Uterus (tissue), 4 donors: Measurements from ENCODE around the gene ARHGAP42. TPM values are rescaled to one million over a fixed set of nuclear protein-coding genes. Genes with fewer than 3 reads are reported as not detected.

ENCODE experiments used
- DNase-seq, 2 donors: peaks; one replicate each; pipeline ENCODE4 v3.0.0-alpha.2; 2019 to 2020
- H3K27ac ChIP-seq, 2 donors: fragments of 200-600 bp; sonication (generic); 1 replicate in 1 of 2; 2 replicates in 1 of 2; pipeline ENCODE4 v1.5.1; 2016 to 2018
- H3K27me3 ChIP-seq, 2 donors: fragments of 200-600 bp; sonication (generic); one replicate each; pipeline ENCODE4 v1.5.1; 2018 to 2019; ENCODE audit warnings: control low read depth in 1 of 2
- H3K36me3 ChIP-seq, 2 donors: fragments of 200-600 bp; sonication (generic); one replicate each; pipeline ENCODE4 v1.5.1; 2019; ENCODE audit warnings: control low read depth in 1 of 2
- H3K4me1 ChIP-seq, 2 donors: fragments of 200-600 bp; sonication (generic); one replicate each; pipeline ENCODE4 v1.5.1; 2018 to 2019; ENCODE audit warnings: control low read depth in 1 of 2
- H3K4me3 ChIP-seq, 2 donors: fragments of 200-600 bp; sonication (generic); 1 replicate in 1 of 2; 2 replicates in 1 of 2; pipeline ENCODE4 v1.5.1; 2018 to 2019; ENCODE audit warnings: mild to moderate bottlenecking in 1 of 2
- H3K9me3 ChIP-seq, 2 donors: fragments of 200-600 bp; sonication (generic); one replicate each; pipeline ENCODE4 v1.5.1; 2019; ENCODE audit warnings: control low read depth in 1 of 2
- CTCF ChIP-seq, 4 experiments: fragments of 200-600 bp in 2 of 4; fragments of 450-650 bp in 2 of 4; sonication (generic) in 2 of 4; IDR thresholded peaks; one replicate each; pipeline ENCODE4 v1.5.1; 2016 to 2019; ENCODE audit warnings: antibody characterized with exemption in 4 of 4, mild to moderate bottlenecking in 2 of 4, moderate library complexity in 1 of 4
- POLR2A ChIP-seq, 2 donors: fragments of 450-650 bp; IDR thresholded peaks; one replicate each; pipeline ENCODE4 v1.6.1; 2016; ENCODE audit warnings: antibody characterized with exemption in 2 of 2, mild to moderate bottlenecking in 1 of 2, moderate library complexity in 1 of 2
- intact Hi-C: fragments of 100-400 bp; cut with DNase I; formaldehyde crosslinking; loops from one replicate; pipeline ENCODE4 v1.15.1; 2023; ENCODE audit warnings: low total_unique reads
- total RNA-seq, 4 donors: library from RNA; depleted of rRNA in 3 of 4; stranded (reverse); fragments of >200 nt in 3 of 4; gene quantifications; one replicate each; pipeline versions ENCODE4 v1.1.0 to v1.2.4, GENCODE V29; 2014 to 2023
- donor health status: DM: yes; HTN: yes; CAD: no.

The ARHGAP42 gene
- total RNA-seq = 10 to 100 TPM; 10.2 to 51.6 (median 21.1) TPM

GRCh38 chr11:100687054-100687629 is at the start of gene ARHGAP42:
Gene ARHGAP42 (plus strand): TSS chr11:100687288. CDS start chr11:100687679, 391 bp downstream.
- no peak for TF ChIP-seq CTCF (IDR thresholded peaks at IDR 0.05)
- no peak for TF ChIP-seq POLR2A (IDR thresholded peaks at IDR 0.05)
- Histone ChIP-seq H3K9me3 (no peaks in the 10 kb centered on the region), H3K4me1 (no peaks in the 10 kb centered on the region), H3K4me3 (peak within 1 kb of the TSS; percentile 44 to 70), H3K36me3 (no peaks in the 10 kb centered on the region), H3K27me3 (no peaks in the 10 kb centered on the region), H3K27ac (peak within 1 kb of the TSS; percentile 86 to 89)
- peak; percentile 55 to 69 for DNase-seq
- intact Hi-C loops = no loop called here

- no peaks in the 10 kb centered on the region for H3K9me3 ChIP-seq
- DNase-seq = no peak
- no peak for TF ChIP-seq CTCF (IDR thresholded peaks at IDR 0.05)
- TF ChIP-seq POLR2A (IDR thresholded peaks at IDR 0.05) = no peak
- intact Hi-C loops = no loop called here
- no peaks in the 10 kb centered on the region for H3K27me3 ChIP-seq
- no peak overlapping the region for H3K4me3 ChIP-seq
- H3K36me3 ChIP-seq = no peaks in the 10 kb centered on the region
- H3K27ac ChIP-seq = peak overlapping the region in 1 of 2 donors; percentile 76
- no peaks in the 10 kb centered on the region for H3K4me1 ChIP-seq
Observed at GRCh38 chr11:100637706-100638105, 49.4 kb upstream of the ARHGAP42 start.

GRCh38 chr11:100638648-100639047 is 48.4 kb upstream of the ARHGAP42 start:
- H3K4me1 ChIP-seq = no peaks in the 10 kb centered on the region
- H3K9me3 ChIP-seq = no peaks in the 10 kb centered on the region
- no peak overlapping the region for H3K4me3 ChIP-seq
- no peak for TF ChIP-seq CTCF (IDR thresholded peaks at IDR 0.05)
- no peak for TF ChIP-seq POLR2A (IDR thresholded peaks at IDR 0.05)
- intact Hi-C loops = no loop called here
- H3K27ac ChIP-seq = peak overlapping the region; percentile 56 to 76
- DNase-seq = no peak
- no peaks in the 10 kb centered on the region for H3K36me3 ChIP-seq
- no peaks in the 10 kb centered on the region for H3K27me3 ChIP-seq

- no peaks in the 10 kb centered on the region for H3K9me3 ChIP-seq
- TF ChIP-seq POLR2A (IDR thresholded peaks at IDR 0.05) (no peak), CTCF (IDR thresholded peaks at IDR 0.05) (no peak)
- peaks cover 0 to under 1% of the 10 kb centered on the region in 2 donors for H3K4me1 ChIP-seq
- H3K27me3 ChIP-seq = no peaks in the 10 kb centered on the region
- intact Hi-C loops = no loop called here
- peak overlapping the region; percentile 56 to 76 for H3K27ac ChIP-seq
- no peak overlapping the region for H3K4me3 ChIP-seq
- DNase-seq = peak in 1 of 2 donors; percentile 18
- no peaks in the 10 kb centered on the region for H3K36me3 ChIP-seq
Observed at GRCh38 chr11:100639140-100639539, 47.9 kb upstream of the ARHGAP42 start.

GRCh38 chr11:100640071-100640470 is 47.0 kb upstream of the ARHGAP42 start:
- no peak for DNase-seq
- no peaks in the 10 kb centered on the region for H3K9me3 ChIP-seq
- no peaks in the 10 kb centered on the region for H3K27me3 ChIP-seq
- peak overlapping the region in 1 of 2 donors; percentile 76 for H3K27ac ChIP-seq
- H3K36me3 ChIP-seq = no peaks in the 10 kb centered on the region
- intact Hi-C loops = no loop called here
- TF ChIP-seq CTCF (IDR thresholded peaks at IDR 0.05) (no peak), POLR2A (IDR thresholded peaks at IDR 0.05) (no peak)
- peaks cover 0 to 4% of the 10 kb centered on the region in 2 donors for H3K4me1 ChIP-seq
- no peak overlapping the region for H3K4me3 ChIP-seq
